ENCODE results near the gene SPANXC.
"Not testable (repeated sequence)": the region's sequence is repeated elsewhere in the genome, so short reads cannot be mapped to it uniquely, and the experiment has no call there.

Gene SPANXC, protein sequence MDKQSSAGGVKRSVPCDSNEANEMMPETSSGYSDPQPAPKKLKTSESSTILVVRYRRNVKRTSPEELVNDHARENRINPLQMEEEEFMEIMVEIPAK

DNA sequence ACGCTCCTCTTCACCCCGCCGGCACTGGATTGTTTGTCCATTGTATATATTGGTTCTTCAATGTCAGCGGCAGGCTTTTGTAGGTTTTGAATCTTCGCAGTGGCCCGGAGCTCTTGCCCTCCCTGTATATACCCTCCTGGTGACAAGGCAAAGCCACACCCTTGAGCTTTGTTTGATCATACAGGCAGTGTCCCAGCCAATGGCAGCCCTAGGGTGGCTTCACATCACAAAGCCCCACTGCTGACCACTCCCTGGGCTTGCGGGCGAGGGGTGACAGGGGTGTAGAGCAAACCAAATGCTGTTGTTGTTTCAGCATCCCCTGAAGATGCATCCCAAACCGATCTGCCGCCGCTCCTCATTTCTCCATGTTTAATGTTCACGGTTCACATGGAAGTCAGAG, at the start of gene SPANXC:
Gene SPANXC (minus strand): TSS at position 101 of the 400 bp plus-strand sequence. CDS start 60 bp downstream, at position 41.
- not testable (repeated sequence) for DNase-seq

DNA sequence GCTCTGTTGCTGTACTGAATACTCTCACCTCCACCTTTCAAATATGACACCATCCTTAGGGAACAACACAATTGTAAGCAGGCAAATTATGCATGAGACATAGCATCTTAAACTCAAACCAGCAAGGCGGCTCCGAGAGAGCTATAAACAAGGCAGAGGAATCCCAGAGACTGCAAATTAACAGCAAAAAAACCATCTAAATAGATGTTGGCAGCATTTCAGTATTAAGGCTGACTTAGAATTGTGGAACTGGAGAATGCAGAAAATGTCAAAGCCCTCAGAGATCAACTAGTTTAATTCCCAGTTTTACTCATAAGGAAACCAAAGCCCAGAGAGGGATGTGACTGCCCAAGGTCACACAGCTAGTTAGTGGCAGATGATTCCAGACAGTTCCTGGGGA, 37.2 kb upstream of the SPANXC start:
- no peak for DNase-seq

DNA sequence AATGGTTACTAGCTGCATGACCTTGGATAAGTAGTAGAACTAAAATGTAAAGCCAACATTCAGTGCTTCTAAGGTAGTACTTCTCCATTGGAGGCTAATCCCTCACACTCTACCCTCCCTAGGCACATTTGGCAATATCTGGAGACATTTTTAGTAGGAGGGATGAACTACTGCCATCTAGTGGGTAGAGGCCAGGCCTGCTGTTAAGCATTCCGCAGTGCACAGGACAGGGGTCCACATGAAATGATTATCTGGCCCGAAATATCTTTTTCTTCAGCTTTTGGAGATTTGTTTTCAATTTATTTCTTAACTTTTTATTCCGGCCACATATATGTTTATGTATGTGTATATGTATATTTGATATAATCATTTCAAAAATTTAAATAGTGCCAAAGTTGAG, 36.0 kb upstream of the SPANXC start:
- no peak for DNase-seq

DNA sequence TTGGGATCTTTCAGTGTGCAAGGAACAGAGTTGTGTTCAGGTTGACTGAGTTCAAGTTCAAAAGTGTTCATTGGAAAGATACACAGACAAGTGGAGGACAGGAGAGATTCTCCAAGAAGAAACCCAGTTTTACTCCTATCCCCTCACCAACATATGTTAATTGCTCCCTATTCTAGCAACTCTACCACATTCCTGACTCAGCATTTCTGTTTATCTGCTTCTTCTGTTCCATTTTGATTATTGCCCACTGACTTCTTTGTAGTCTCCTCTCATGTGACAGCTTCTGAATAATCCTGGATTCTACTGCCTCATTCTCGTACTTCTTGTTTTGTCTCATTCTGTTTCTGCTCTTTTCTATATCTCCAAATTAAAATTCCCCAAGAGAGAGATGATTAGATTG, 15.8 kb upstream of the SPANXC start:
- no peak for DNase-seq

DNA sequence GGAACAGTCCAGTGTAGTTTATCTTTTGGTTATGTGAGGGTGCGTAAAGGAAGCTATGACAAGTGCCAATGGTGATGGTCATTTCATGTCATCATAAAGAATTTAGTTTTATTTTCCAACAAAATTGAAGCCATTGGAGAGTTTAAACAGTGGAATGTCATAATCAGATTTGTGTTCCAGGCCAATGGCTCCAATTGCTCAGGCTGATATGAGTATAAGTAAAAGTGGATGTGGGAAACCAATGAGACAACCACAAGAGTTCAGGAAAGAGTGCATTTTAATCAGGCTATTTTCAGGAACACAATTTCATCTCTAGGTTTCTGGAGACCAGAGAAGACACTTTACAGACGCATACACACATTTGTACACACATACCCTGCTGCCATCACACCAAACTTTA, 20.7 kb downstream of the SPANXC start:
- DNase-seq, result no peak

DNA sequence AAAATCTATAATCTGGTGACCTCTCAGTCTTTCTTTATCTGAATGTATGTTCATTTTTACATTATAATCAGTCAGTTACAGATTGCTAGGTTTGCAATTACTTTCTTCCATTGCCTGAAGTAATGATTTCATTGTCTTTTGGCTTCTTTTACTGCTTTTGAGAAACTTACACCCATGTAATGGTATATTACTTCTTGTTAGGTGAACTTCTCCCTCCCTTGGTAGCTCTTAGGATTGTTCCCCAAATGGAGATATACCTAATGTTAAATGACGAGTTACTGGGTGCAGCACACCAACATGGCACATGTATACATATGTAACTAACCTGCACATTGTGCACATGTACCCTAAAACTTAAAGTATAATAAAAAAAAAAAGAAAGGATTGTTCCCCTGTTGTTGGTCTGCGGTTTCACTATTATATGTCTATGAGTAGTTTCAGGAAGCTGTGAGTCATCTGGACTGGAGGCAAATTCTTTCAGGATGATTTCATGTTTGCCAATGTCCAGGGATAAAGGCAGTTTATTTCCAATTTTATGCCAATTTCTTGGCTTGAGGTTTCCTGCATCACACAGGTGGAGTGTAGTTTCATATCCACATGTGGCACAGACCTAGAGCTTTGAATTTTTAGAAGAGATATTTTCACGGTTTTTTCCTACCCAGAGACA, 21.8 kb downstream of the SPANXC start:
- DNase-seq, result no peak

DNA sequence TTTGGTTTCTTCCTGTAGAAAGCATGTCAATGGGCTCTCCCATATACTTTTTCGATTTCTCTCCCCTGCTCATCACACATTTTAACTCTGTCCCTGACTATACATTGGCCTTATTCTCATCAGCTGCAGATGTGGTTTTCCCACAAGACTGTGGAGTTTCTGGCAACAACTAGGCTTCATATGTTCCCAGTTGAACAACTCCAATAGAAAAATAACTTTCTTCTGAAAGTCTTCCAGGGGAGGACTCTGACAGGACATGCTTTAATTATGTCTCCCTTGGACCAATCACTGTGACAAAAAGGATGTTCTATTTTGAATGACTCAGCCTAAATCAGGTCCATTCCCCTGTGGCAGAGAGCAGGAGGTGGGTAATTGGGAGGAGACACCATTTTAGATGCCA, 28.1 kb downstream of the SPANXC start:
- DNase-seq, result no peak

DNA sequence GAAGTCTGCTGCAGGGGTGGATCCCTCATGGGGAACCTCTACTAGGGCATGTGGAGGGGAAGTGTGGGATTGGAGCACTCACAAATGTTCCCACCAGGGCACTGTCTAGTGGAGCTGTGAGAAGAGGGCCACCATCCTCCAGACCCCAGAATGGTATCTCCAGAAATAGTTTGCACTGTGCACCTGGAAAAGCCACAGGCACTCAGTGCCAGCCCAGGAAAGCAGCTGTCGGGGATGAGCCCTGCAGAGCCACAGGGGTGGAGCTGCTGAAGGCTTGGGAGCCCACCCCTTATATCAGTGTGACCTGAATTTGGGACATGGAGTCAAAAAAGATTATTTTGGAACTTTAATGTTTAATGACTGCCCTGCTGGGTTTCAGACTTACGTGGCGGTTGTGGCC, 40.4 kb downstream of the SPANXC start:
- DNase-seq, result no peak
